ENCODE results near the gene RXFP1. TPM values are rescaled to one million over a fixed set of nuclear protein-coding genes. Genes with fewer than 3 reads are reported as not detected.

The RXFP1 gene
- total and polyA plus RNA-seq, 4 donors, result 0.24 to 1.5 (median 0.80) TPM

DNA sequence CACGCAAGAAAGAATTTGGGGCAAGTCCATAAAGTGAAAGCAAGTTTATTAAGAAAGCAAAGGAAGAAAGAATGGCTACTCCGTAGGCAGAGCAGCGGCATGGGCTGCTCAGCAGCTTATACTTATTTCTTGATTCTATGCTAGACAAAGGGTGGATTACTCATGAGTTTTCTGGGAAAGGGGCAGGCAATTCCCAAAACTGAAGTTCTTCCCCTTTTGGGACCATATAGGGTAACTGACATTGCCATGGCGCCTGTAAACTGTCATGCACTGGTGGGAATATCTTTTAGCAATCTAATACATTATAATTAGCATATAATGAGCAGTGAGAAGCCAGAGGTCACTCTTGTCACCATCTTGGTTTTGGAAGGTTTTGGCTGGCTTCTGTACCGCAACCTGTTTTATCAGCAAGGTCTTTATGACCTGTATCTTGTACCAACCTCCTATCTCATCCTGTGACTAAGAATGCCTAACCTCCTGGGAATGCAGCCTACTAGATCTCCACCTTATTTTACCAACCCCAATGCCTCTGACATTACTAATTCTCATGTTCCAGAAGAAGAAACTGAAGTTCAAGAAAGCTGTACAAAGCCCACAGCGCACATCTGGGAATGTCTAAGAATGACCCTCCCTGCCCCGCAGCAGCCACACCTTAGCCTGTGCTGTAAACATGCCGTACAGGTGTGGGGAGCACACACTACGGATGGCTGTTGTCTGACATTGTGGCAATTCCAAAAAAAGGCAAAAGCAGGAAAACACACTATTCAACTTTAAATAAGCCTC, 18.6 kb downstream of the RXFP1 start:
- no peaks in the 10 kb centered on the region for H3K36me3 ChIP-seq (ENCODE audit: control insufficient read depth in 4 of 4, insufficient read depth in 3 of 4, low read depth in 1 of 4, low read length in 3 of 4)
- no peaks in the 10 kb centered on the region for H3K9me3 ChIP-seq (ENCODE audit: control insufficient read depth in 4 of 4, low read length in 3 of 4)
- TF ChIP-seq HNF4G (IDR thresholded peaks at IDR 0.05) (no peak), FOXA2 (IDR thresholded peaks at IDR 0.05) (no peak), NR2F2 (IDR thresholded peaks at IDR 0.05) (no peak)
- H3K27ac ChIP-seq (ENCODE audit: low read depth in 1 of 2, low read length in 2 of 2), result no peak overlapping the region
- H3K9ac ChIP-seq (ENCODE audit: low read depth in 1 of 2, low read length in 2 of 2), result no peak overlapping the region
- H3K4me3 ChIP-seq (ENCODE audit: low read depth in 1 of 3, low read length in 3 of 3), result no peak overlapping the region
- DNase-seq (ENCODE audit: low spot score), result no peak
- no peaks in the 10 kb centered on the region for H3K27me3 ChIP-seq (ENCODE audit: control insufficient read depth in 4 of 4, insufficient read depth in 4 of 4, low read length in 3 of 4)
- no peaks in the 10 kb centered on the region for H3K4me1 ChIP-seq (ENCODE audit: control insufficient read depth in 4 of 4, insufficient read depth in 4 of 4, low read length in 3 of 4)
- whole genome bisulfite sequencing, result 69% methylated on average over 9 of the region's 9 CpGs

DNA sequence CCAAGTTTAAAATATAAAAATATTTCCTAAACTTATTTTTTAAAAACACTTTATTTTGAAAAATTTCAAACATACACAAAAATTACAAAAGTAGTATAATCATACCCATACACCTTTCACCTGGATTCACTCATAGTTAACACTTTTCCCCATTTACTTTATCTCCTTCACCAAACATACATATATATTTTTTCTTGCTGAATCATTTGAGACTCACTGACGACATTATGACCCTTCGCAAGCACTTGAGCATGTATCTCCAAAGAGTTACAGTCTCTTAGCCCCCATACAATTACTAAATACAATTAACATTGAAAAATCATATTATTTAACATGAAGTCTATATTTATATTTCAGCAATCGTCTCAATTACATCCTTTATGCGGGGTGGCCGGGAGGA, 19.8 kb downstream of the RXFP1 start:
- Histone ChIP-seq H3K27ac (ENCODE audit: low read depth in 1 of 2, low read length in 2 of 2) (no peak overlapping the region), H3K4me1 (ENCODE audit: control insufficient read depth in 4 of 4, insufficient read depth in 4 of 4, low read length in 3 of 4) (no peaks in the 10 kb centered on the region), H3K9me3 (ENCODE audit: control insufficient read depth in 4 of 4, low read length in 3 of 4) (no peaks in the 10 kb centered on the region), H3K4me3 (ENCODE audit: low read depth in 1 of 3, low read length in 3 of 3) (no peak overlapping the region), H3K27me3 (ENCODE audit: control insufficient read depth in 4 of 4, insufficient read depth in 4 of 4, low read length in 3 of 4) (no peaks in the 10 kb centered on the region), H3K36me3 (ENCODE audit: control insufficient read depth in 4 of 4, insufficient read depth in 3 of 4, low read depth in 1 of 4, low read length in 3 of 4) (no peaks in the 10 kb centered on the region), H3K9ac (ENCODE audit: low read depth in 1 of 2, low read length in 2 of 2) (no peak overlapping the region)
- TF ChIP-seq HNF4G (IDR thresholded peaks at IDR 0.05) (no peak), SP1 (IDR thresholded peaks at IDR 0.05) (no peak), GABPA (IDR thresholded peaks at IDR 0.05 in 1 of 2, conservative IDR thresholded peaks at IDR 0.05 in 1 of 2) (no peak), FOXA1 (IDR thresholded peaks at IDR 0.05) (no peak), JUND (IDR thresholded peaks at IDR 0.05) (no peak), FOXA2 (IDR thresholded peaks at IDR 0.05) (no peak), RXRA (IDR thresholded peaks at IDR 0.05) (no peak), NR2F2 (IDR thresholded peaks at IDR 0.05) (no peak), RAD21 (IDR thresholded peaks at IDR 0.05) (no peak), YY1 (IDR thresholded peaks at IDR 0.05) (no peak), TAF1 (conservative IDR thresholded peaks at IDR 0.05) (no peak), EGR1 (IDR thresholded peaks at IDR 0.05; ENCODE audit: low read depth in 2 of 2) (no peak), HNF4A (conservative IDR thresholded peaks at IDR 0.05) (no peak)
- TF ChIP-seq, protein P1, sequence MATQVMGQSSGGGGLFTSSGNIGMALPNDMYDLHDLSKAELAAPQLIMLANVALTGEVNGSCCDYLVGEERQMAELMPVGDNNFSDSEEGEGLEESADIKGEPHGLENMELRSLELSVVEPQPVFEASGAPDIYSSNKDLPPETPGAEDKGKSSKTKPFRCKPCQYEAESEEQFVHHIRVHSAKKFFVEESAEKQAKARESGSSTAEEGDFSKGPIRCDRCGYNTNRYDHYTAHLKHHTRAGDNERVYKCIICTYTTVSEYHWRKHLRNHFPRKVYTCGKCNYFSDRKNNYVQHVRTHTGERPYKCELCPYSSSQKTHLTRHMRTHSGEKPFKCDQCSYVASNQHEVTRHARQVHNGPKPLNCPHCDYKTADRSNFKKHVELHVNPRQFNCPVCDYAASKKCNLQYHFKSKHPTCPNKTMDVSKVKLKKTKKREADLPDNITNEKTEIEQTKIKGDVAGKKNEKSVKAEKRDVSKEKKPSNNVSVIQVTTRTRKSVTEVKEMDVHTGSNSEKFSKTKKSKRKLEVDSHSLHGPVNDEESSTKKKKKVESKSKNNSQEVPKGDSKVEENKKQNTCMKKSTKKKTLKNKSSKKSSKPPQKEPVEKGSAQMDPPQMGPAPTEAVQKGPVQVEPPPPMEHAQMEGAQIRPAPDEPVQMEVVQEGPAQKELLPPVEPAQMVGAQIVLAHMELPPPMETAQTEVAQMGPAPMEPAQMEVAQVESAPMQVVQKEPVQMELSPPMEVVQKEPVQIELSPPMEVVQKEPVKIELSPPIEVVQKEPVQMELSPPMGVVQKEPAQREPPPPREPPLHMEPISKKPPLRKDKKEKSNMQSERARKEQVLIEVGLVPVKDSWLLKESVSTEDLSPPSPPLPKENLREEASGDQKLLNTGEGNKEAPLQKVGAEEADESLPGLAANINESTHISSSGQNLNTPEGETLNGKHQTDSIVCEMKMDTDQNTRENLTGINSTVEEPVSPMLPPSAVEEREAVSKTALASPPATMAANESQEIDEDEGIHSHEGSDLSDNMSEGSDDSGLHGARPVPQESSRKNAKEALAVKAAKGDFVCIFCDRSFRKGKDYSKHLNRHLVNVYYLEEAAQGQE (IDR thresholded peaks at IDR 0.05), result no peak
- TF ChIP-seq, protein P2, sequence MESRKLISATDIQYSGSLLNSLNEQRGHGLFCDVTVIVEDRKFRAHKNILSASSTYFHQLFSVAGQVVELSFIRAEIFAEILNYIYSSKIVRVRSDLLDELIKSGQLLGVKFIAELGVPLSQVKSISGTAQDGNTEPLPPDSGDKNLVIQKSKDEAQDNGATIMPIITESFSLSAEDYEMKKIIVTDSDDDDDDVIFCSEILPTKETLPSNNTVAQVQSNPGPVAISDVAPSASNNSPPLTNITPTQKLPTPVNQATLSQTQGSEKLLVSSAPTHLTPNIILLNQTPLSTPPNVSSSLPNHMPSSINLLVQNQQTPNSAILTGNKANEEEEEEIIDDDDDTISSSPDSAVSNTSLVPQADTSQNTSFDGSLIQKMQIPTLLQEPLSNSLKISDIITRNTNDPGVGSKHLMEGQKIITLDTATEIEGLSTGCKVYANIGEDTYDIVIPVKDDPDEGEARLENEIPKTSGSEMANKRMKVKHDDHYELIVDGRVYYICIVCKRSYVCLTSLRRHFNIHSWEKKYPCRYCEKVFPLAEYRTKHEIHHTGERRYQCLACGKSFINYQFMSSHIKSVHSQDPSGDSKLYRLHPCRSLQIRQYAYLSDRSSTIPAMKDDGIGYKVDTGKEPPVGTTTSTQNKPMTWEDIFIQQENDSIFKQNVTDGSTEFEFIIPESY (IDR thresholded peaks at IDR 0.05), result no peak
- TF ChIP-seq, protein P3, sequence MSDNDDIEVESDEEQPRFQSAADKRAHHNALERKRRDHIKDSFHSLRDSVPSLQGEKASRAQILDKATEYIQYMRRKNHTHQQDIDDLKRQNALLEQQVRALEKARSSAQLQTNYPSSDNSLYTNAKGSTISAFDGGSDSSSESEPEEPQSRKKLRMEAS (IDR thresholded peaks at IDR 0.05), result no peak
- TF ChIP-seq, protein P4, sequence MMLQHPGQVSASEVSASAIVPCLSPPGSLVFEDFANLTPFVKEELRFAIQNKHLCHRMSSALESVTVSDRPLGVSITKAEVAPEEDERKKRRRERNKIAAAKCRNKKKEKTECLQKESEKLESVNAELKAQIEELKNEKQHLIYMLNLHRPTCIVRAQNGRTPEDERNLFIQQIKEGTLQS (IDR thresholded peaks at IDR 0.05), result no peak
- TF ChIP-seq, protein P5, sequence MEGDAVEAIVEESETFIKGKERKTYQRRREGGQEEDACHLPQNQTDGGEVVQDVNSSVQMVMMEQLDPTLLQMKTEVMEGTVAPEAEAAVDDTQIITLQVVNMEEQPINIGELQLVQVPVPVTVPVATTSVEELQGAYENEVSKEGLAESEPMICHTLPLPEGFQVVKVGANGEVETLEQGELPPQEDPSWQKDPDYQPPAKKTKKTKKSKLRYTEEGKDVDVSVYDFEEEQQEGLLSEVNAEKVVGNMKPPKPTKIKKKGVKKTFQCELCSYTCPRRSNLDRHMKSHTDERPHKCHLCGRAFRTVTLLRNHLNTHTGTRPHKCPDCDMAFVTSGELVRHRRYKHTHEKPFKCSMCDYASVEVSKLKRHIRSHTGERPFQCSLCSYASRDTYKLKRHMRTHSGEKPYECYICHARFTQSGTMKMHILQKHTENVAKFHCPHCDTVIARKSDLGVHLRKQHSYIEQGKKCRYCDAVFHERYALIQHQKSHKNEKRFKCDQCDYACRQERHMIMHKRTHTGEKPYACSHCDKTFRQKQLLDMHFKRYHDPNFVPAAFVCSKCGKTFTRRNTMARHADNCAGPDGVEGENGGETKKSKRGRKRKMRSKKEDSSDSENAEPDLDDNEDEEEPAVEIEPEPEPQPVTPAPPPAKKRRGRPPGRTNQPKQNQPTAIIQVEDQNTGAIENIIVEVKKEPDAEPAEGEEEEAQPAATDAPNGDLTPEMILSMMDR (IDR thresholded peaks at IDR 0.05; ENCODE audit: low read depth, low read length, missing input control), result no peak
- WGBS, result 84% methylated on average over 5 of the region's 5 CpGs
- no peak for DNase-seq (ENCODE audit: low spot score)

Data from liver (tissue), 9 donors.